ENCODE results near the gene CFDP1.

- TF ChIP-seq POLR2A (IDR thresholded peaks at IDR 0.05; ENCODE audit: extremely low read depth, insufficient read length) (no peak), CTCF (IDR thresholded peaks at IDR 0.05; ENCODE audit: low read depth, low read length) (no peak)
- TF ChIP-seq, protein P1, sequence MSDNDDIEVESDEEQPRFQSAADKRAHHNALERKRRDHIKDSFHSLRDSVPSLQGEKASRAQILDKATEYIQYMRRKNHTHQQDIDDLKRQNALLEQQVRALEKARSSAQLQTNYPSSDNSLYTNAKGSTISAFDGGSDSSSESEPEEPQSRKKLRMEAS (IDR thresholded peaks at IDR 0.05; ENCODE audit: low read depth, low read length) = no peak
Observed at GRCh38 chr16:75361936-75362335, 71.4 kb downstream of the CFDP1 start.
